Measurements from ENCODE around the gene TMEM272. TPM values are rescaled to one million over a fixed set of nuclear protein-coding genes. Genes with fewer than 3 reads are reported as not detected.

Gene TMEM272
- total and polyA plus RNA-seq, 8 donors, result 0.03 to 0.37 TPM; not detected in 6

DNA sequence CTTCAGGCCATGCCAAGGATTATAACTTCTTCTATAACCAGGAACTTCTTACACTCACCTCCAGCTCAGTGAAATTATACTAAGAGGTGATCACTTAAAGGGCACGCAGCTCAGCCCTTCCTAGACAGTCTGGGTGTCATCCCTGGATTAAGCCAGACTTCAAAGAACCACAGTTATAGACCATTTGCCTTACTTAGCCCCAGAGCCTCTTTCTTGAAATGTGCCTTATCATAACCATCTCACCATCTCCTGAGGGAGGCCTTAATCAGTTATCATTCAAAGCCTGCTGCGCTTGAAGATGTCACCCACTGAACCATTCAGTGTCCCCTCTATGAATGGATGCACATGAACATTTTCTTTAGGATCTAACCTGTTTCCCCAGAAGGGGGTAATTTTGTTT, 30.9 kb downstream of the TMEM272 start:
- no peak overlapping the region for H3K27ac ChIP-seq
- no peaks in the 10 kb centered on the region for H3K27me3 ChIP-seq
- TF ChIP-seq EP300 (IDR thresholded peaks at IDR 0.05) (no peak), POLR2A (IDR thresholded peaks at IDR 0.05) (no peak), POLR2AphosphoS5 (IDR thresholded peaks at IDR 0.05) (no peak)
- TF ChIP-seq, protein P1, sequence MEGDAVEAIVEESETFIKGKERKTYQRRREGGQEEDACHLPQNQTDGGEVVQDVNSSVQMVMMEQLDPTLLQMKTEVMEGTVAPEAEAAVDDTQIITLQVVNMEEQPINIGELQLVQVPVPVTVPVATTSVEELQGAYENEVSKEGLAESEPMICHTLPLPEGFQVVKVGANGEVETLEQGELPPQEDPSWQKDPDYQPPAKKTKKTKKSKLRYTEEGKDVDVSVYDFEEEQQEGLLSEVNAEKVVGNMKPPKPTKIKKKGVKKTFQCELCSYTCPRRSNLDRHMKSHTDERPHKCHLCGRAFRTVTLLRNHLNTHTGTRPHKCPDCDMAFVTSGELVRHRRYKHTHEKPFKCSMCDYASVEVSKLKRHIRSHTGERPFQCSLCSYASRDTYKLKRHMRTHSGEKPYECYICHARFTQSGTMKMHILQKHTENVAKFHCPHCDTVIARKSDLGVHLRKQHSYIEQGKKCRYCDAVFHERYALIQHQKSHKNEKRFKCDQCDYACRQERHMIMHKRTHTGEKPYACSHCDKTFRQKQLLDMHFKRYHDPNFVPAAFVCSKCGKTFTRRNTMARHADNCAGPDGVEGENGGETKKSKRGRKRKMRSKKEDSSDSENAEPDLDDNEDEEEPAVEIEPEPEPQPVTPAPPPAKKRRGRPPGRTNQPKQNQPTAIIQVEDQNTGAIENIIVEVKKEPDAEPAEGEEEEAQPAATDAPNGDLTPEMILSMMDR (IDR thresholded peaks at IDR 0.05), result no peak
- 94 to 100% (median 98%) methylated on average over 2 of the region's 2 CpGs for WGBS, 5 donors
- no peaks in the 10 kb centered on the region for H3K36me3 ChIP-seq
- H3K4me1 ChIP-seq, result peaks cover 7 to 18% (median 17%) of the 10 kb centered on the region in 4 donors
- H3K4me3 ChIP-seq, result no peak overlapping the region
- no peak for DNase-seq
- intact Hi-C loops (cut with DNase I; ENCODE audit: low total_unique reads), result loop anchor here (10.0 kb wide), 1 partner anchor 311 kb away; the partner anchor contains the start of gene NEK5
- H3K9me3 ChIP-seq, result no peaks in the 10 kb centered on the region

DNA sequence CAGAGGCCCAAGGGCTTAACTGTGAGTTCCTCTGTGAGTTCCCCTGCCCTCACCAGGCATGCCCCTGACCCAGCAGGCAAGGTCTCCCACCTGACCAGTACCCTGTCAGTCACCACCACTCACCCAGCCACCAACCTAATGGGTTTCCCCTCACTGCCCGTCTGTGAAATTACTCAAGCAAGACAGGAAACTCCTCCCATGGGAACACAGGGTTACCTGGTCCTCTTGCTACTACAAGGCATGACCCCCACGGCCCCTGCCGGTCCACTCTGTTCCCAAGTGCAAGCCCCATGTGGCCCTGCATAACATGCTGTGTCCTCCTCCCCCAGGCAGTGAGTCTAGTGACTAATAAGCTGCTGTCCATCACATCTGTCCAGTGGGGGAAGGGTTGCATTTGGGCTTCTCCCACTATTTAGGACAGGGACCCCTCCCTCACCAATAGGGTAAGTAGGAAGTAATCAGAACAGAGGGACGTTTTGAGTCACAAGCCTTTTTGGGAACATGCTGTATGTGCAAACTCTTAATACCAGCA, 33.0 kb downstream of the TMEM272 start:
- Histone ChIP-seq H3K9me3 (no peaks in the 10 kb centered on the region), H3K4me1 (peaks cover 7 to 16% (median 14%) of the 10 kb centered on the region in 4 donors), H3K4me3 (no peak overlapping the region), H3K27ac (no peak overlapping the region), H3K27me3 (no peaks in the 10 kb centered on the region), H3K36me3 (no peaks in the 10 kb centered on the region)
- intact Hi-C loops (cut with DNase I; ENCODE audit: low total_unique reads), result loop anchor here (10.0 kb wide), 1 partner anchor 313 kb away; the partner anchor contains the start of gene NEK5
- TF ChIP-seq, protein P1 (IDR thresholded peaks at IDR 0.05), result no peak
- TF ChIP-seq POLR2AphosphoS5 (IDR thresholded peaks at IDR 0.05) (no peak), POLR2A (IDR thresholded peaks at IDR 0.05) (no peak), EP300 (IDR thresholded peaks at IDR 0.05) (no peak)
- WGBS, 5 donors, result 40 to 71% (median 55%) methylated on average over 4 of the region's 4 CpGs
- no peak for DNase-seq

DNA sequence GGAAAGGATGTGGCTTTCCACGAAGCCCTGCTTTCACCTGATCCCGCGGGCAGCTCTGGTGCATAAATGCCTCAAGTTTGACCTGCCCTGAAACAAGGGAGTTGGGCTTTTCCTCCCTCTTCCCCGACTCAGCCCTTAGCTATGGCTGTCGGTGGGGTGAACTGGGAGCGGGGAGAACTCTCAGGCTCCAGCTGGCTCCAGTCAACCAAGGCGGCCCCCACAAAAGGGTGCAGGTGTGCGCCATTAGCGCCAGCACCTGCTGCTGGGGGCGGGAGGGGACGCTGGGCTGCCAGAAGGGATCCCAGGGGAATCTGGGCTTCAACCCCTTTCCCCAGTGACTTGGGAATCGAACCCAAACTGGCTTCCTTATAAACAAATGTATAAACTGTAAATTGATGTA, 33.9 kb downstream of the TMEM272 start:
- TF ChIP-seq, protein P1 (IDR thresholded peaks at IDR 0.05), result no peak
- TF ChIP-seq POLR2AphosphoS5 (IDR thresholded peaks at IDR 0.05) (no peak), POLR2A (IDR thresholded peaks at IDR 0.05) (no peak)
- DNase-seq, result no peak
- Histone ChIP-seq H3K4me1 (peaks cover 7 to 21% (median 13%) of the 10 kb centered on the region in 4 donors), H3K36me3 (no peaks in the 10 kb centered on the region), H3K4me3 (no peak overlapping the region), H3K27me3 (no peaks in the 10 kb centered on the region), H3K9me3 (no peaks in the 10 kb centered on the region), H3K27ac (no peak overlapping the region)
- intact Hi-C loops (cut with DNase I; ENCODE audit: low total_unique reads), result loop anchor here (10.0 kb wide), 1 partner anchor 314 kb away; the partner anchor contains the start of gene NEK5
- WGBS, 5 donors, result 69 to 84% (median 77%) methylated on average over 12 of the region's 12 CpGs

DNA sequence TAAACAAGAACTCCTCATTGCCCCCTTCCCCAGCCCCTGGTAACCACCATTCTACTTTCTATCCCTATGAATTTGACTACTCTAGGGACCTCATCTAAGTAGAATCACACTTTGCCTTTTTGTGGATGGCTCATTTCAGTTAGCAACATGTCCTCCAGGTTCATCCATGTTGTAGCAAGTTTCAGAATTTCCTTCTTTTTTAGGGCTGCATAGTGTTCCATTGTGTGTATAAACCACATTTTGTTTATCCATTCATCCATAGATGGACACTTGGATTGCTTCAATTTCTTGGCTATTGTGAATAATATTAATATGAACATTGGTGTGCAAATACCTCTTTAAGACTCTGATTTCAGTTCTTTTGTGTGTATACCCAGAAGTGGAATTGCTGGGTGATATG, 36.2 kb downstream of the TMEM272 start:
- no peak for TF ChIP-seq POLR2A (IDR thresholded peaks at IDR 0.05)
- TF ChIP-seq, protein P1 (IDR thresholded peaks at IDR 0.05), result no peak
- no peak for TF ChIP-seq POLR2AphosphoS5 (IDR thresholded peaks at IDR 0.05)
- TF ChIP-seq EP300 (IDR thresholded peaks at IDR 0.05), result no peak
- no peak for DNase-seq
- intact Hi-C loops (cut with DNase I; ENCODE audit: low total_unique reads), result no loop called here

More for the DNA sequence above, 36.2 kb downstream of the TMEM272 start:
- Histone ChIP-seq H3K4me1 (peaks cover 0 to 22% (median 13%) of the 10 kb centered on the region in 4 donors), H3K9me3 (no peaks in the 10 kb centered on the region), H3K27me3 (no peaks in the 10 kb centered on the region), H3K36me3 (no peaks in the 10 kb centered on the region), H3K4me3 (no peak overlapping the region), H3K27ac (no peak overlapping the region)

Data from stomach (tissue), 9 donors.